HuH-7 (cell line): ENCODE data around the gene GLG1.
"Not testable (repeated sequence)": the region's sequence is repeated elsewhere in the genome, so short reads cannot be mapped to it uniquely, and the experiment has no call there.

Source experiments
- DNase-seq: peaks from one replicate; pipeline ENCODE4 v3.0.0; 2011; ENCODE audit warnings: low spot score

The GLG1 gene

DNA sequence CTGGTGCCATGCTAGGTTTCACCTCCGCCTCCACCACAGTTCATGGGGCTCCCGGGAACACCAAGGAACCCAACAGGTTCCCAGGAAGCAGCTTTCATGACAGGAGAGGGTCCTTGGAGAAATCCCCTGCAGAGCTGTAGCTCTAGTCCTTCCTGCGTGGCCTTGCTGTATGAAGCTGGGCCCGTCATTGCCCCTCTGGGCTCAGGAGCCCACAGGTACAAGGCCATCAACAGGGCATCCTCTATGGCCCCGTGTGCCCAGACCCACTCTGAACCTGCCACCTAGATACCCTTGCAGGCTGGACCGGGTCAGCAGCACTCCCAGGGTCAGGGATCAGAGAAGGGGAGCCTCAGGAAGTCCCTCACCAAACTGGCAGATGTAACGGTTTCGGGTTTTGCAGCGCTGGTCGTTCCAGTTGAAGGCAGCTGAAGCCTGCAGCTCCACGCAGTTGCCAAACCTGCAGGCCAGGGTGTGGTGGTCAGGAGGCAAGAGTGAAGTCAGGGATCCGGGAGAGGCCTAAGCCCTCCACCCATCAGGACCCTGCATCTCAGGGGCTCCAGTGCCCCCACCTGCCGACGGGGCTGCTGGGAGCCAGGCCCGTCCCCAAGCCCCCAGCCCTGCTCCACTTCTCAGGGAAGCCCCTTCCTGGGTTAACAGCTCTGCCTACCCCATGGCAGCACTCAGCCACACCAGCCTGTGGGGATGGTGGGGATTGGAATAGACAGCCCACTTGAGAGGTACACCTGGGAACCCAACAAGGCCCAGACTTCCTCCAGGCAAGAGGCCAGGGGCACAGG is 197.5 kb downstream of the GLG1 start:
- not testable (repeated sequence) for DNase-seq

DNA sequence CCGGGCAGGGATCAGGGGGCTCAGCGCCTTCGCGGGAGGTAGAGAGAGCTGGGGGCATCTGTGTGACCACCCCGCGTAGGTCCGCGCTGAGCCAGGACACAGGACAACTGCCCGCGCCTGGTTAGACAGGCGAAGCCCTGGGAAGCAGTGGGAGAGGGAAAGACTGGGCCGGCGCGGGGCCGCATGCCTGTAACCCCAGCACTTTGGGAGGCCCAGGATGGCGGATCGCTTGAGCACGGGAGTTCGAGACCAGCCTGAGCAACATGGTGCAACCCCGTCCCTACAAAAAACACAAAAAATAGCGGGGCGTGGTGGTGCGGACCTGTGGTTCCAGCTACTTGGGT is 199.6 kb downstream of the GLG1 start:
- DNase-seq = not testable (repeated sequence)

GRCh38 chr16:74406600-74407361 is 200.1 kb downstream of the GLG1 start:
- not testable (repeated sequence) for DNase-seq

DNA sequence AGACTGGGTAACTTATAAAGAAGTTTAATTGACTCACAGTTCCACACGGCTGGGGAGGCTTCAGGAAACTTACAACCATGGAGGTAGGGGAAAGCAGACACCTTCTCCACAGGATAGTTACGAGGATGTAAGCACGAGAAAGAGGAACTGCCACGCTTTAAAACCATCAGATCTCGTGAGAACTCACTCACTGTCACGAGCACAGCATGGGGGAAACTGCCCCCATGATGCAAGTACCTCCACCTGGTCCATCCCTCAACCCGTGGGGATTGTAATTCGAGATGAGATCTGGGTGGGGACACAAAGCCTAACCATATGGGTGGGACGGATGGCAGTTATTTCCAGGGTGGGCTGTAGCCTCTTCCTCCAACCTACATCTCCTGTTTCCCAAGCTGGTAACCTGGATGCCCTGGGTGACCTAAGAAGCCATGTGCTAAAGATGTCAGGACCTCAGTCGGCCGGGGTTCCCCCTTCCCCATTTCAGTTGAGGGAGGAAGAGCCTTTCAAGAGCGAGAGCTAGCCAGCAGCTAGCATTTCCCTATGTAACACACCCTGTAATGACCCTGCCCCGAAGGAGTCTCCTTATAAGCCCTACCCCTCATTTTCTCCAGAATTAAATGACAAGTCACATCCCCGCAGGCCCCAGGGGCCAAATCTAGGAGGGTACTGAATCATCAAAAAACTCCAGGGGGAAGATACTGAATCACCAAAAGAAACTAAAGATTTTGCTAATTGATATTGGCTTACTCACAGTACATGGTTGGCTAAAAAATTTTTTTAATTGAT is 202.6 kb downstream of the GLG1 start:
- not testable (repeated sequence) for DNase-seq

DNA sequence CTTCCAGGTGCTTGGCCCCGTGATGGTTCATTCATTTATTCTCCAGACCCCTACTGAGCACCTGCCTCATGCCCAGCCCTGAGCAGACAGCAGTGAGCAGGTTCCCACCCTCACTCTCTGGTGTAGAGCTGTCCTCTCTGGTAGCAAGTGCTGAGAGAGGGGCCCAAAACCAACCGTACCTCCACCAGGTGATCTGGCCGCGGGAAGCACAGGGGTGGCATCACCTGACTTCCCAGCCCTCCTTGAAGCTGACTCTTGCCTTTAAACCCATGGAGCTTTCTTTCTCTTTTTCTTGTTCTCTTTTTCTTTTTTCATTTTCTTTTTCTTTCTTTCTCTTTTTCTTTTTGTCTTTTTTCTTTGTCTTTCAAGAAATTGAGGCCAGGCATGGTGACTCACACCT is 206.7 kb downstream of the GLG1 start:
- DNase-seq = not testable (repeated sequence)

- not testable (repeated sequence) for DNase-seq
Measured at GRCh38 chr16:74398212-74398895, 208.6 kb downstream of the GLG1 start.
